Ramos (cell line): Measurements from ENCODE around the gene MAPK11.

Source experiments
- in situ Hi-C: fragments of 300-500 bp; cut with MboI; formaldehyde crosslinking; loops from one replicate; pipeline ENCODE4 v1.14.3; 2022; ENCODE audit warnings: low sequenced_read_pairs; ENCODE audit not compliant: unreplicated experiment

The MAPK11 gene

DNA sequence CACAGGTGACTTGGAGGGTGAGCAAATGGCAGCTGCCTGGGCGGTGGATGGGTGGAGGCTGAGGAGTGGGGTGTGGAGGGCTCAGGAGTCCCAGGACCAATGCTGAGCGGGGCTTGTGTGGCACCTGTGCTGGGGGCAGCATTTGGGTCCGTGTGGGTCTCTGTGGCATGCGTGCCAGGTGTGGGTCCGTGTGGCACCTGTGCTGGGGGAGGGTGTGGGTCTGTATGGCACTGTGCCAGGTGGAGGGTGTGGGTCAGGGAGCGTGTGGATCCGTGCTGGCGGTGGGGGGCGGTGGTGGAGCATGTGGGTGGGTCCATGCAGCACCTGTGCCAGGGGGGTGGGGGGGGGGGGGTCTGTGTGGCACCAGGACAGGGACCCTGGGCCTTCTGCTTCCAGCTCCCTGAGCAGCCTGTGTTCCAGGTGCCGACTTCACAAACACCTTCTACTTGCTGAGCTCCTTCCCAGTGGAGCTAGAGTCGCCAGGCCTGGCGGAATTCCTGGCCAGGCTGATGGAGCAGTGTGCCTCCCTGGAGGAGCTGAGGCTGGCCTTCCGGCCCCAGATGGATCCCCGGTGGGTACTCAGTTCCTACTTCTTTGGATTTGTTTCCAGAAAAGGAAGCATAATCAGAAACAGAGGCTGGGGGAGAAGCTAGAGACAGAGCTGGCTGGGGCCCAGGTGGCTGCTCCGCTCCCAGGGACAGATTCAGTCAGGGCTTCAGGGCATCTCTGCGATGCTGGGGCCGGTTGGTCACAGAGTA, 54.7 kb downstream of the MAPK11 start:
- in situ Hi-C loops = no loop called here
